Hepatocyte (in vitro differentiated cells): ENCODE data around the gene BCO1. TPM values are rescaled to one million over a fixed set of nuclear protein-coding genes. Genes with fewer than 3 reads are reported as not detected.
A peak's percentile ranks its signal among the peaks of the same experiment; 100 is the strongest.

ENCODE experiments used
- DNase-seq: peaks from one replicate; pipeline ENCODE4 v3.0.0-alpha.2; 2016; ENCODE audit warnings: low spot score
- H2AFZ ChIP-seq: fragments of 200-600 bp; sonication (generic); 2 replicates; pipeline ENCODE4 v1.6.0; 2016; ENCODE audit warnings: antibody characterized with exemption, mild to moderate bottlenecking
- H3K27ac ChIP-seq: fragments of 200-600 bp; sonication (generic); 2 replicates; pipeline ENCODE4 v1.5.1; 2016; ENCODE audit warnings: mild to moderate bottlenecking
- H3K27me3 ChIP-seq: fragments of 200-600 bp; sonication (generic); 2 replicates; pipeline ENCODE4 v1.6.1; 2016
- H3K36me3 ChIP-seq: fragments of 200-600 bp; sonication (generic); replicated peaks from 2 replicates; pipeline ENCODE4 v1.5.1; 2016; ENCODE audit warnings: low read depth; ENCODE audit not compliant: insufficient read depth
- H3K4me1 ChIP-seq: fragments of 200-600 bp; sonication (generic); 2 replicates; pipeline ENCODE4 v1.5.1; 2016; ENCODE audit warnings: mild to moderate bottlenecking, moderate library complexity; ENCODE audit not compliant: insufficient read depth
- H3K4me2 ChIP-seq: fragments of 200-600 bp; sonication (generic); 2 replicates; pipeline ENCODE4 v1.6.0; 2016
- H3K4me3 ChIP-seq: fragments of 200-600 bp; sonication (generic); 2 replicates; pipeline ENCODE4 v1.5.1; 2016; ENCODE audit warnings: mild to moderate bottlenecking
- H3K79me2 ChIP-seq: fragments of 200-600 bp; sonication (generic); 2 replicates; pipeline ENCODE4 v1.6.0; 2017; ENCODE audit warnings: mild to moderate bottlenecking
- H3K9me2 ChIP-seq: fragments of 200-600 bp; sonication (generic); replicated peaks from 2 replicates; pipeline ENCODE4 v1.6.0; 2017; ENCODE audit warnings: mild to moderate bottlenecking; ENCODE audit not compliant: insufficient read depth
- H3K9me3 ChIP-seq: fragments of 200-600 bp; sonication (generic); 2 replicates; pipeline ENCODE4 v1.5.1; 2016; ENCODE audit warnings: low read depth, mild to moderate bottlenecking
- H4K20me1 ChIP-seq: fragments of 200-600 bp; sonication (generic); 2 replicates; pipeline ENCODE4 v1.6.0; 2016; ENCODE audit warnings: mild to moderate bottlenecking; ENCODE audit not compliant: insufficient read depth, poor library complexity, severe bottlenecking
- CTCF ChIP-seq: fragments of 200-600 bp; sonication (generic); IDR thresholded peaks from 2 replicates; pipeline ENCODE4 v1.5.1; 2016; ENCODE audit warnings: antibody characterized with exemption, mild to moderate bottlenecking; ENCODE audit not compliant: poor library complexity
- EZH2 ChIP-seq: fragments of 200-600 bp; sonication (generic); IDR thresholded peaks from 2 replicates; pipeline ENCODE4 v1.6.1; 2016; ENCODE audit warnings: antibody characterized with exemption, mild to moderate bottlenecking, borderline replicate concordance
- EZH2phosphoT487 ChIP-seq: fragments of 200-600 bp; sonication (generic); IDR thresholded peaks from one replicate; pipeline ENCODE4 v1.6.1; 2018; ENCODE audit warnings: antibody characterized with exemption, mild to moderate bottlenecking, low read depth, moderate library complexity; ENCODE audit not compliant: unreplicated experiment, severe bottlenecking
- WGBS: methylation state at CpG from one replicate; pipeline ENCODE4 v1.1.6; 2016; ENCODE audit warnings: low lambda C conversion rate; ENCODE audit errors: missing lambda C conversion rate; 5-methylcytosine and 5-hydroxymethylcytosine counted together
- polyA plus RNA-seq: library from polyadenylated mRNA; unstranded; fragments of >200 nt; fragmentation: Nextera tagmentation; extraction: Ambion mirVana; gene quantifications from 2 replicates; pipeline ENCODE4 v1.2.1, GENCODE V29; 2016
- total RNA-seq: library from RNA; depleted of rRNA; stranded (reverse); fragments of >200 nt; gene quantifications from 2 replicates; pipeline ENCODE4 v1.2.3, GENCODE V29; 2014

Gene BCO1
- total and polyA plus RNA-seq, 2 experiments from 2014 or later = 1.6 to 2.4 TPM

GRCh38 chr16:81265658-81266451 is 27.4 kb downstream of the BCO1 start:
- Histone ChIP-seq H3K27ac (peak overlapping the region; percentile 77), H3K4me3 (no peak overlapping the region), H3K4me1 (peaks cover 11% of the 10 kb centered on the region), H3K9me3 (no peaks in the 10 kb centered on the region), H3K27me3 (no peaks in the 10 kb centered on the region), H3K4me2 (peak overlapping the region; percentile 16), H3K79me2 (no peaks in the 10 kb centered on the region), H4K20me1 (no peaks in the 10 kb centered on the region), H3K36me3 (no peaks in the 10 kb centered on the region), H3K9me2 (no peaks in the 10 kb centered on the region), H2AFZ (no peak overlapping the region)
- TF ChIP-seq EZH2 (no peak), EZH2phosphoT487 (no peak), CTCF (no peak)
- DNase-seq = peak; percentile 53
- WGBS = 73% methylated on average over 5 of the region's 5 CpGs

GRCh38 chr16:81266680-81267095 is 28.2 kb downstream of the BCO1 start:
- H3K4me3 ChIP-seq = no peak overlapping the region
- no peaks in the 10 kb centered on the region for H3K27me3 ChIP-seq
- H3K9me2 ChIP-seq = no peaks in the 10 kb centered on the region
- H3K36me3 ChIP-seq = no peaks in the 10 kb centered on the region
- no peak for TF ChIP-seq EZH2
- TF ChIP-seq CTCF = no peak
- TF ChIP-seq EZH2phosphoT487 = no peak
- H3K4me1 ChIP-seq = peaks cover 11% of the 10 kb centered on the region
- H2AFZ ChIP-seq = no peak overlapping the region
- no peaks in the 10 kb centered on the region for H3K79me2 ChIP-seq
- DNase-seq = peak; percentile 64
- H4K20me1 ChIP-seq = no peaks in the 10 kb centered on the region
- H3K4me2 ChIP-seq = no peak overlapping the region
- WGBS = 64% methylated on average over 7 of the region's 7 CpGs
- no peaks in the 10 kb centered on the region for H3K9me3 ChIP-seq
- H3K27ac ChIP-seq = peak overlapping the region; percentile 77

- no peak for TF ChIP-seq EZH2phosphoT487
- no peak for TF ChIP-seq EZH2
- no peak for TF ChIP-seq CTCF
- Histone ChIP-seq H3K27ac (no peak overlapping the region), H3K27me3 (no peaks in the 10 kb centered on the region), H3K4me1 (peaks cover 14% of the 10 kb centered on the region), H3K9me3 (no peaks in the 10 kb centered on the region), H3K36me3 (no peaks in the 10 kb centered on the region), H3K4me3 (no peak overlapping the region), H4K20me1 (no peaks in the 10 kb centered on the region), H3K79me2 (no peaks in the 10 kb centered on the region), H2AFZ (no peak overlapping the region), H3K9me2 (no peaks in the 10 kb centered on the region), H3K4me2 (no peak overlapping the region)
- DNase-seq = no peak
- 92% methylated on average over 5 of the region's 5 CpGs for WGBS
Measured at GRCh38 chr16:81268509-81268908, 30.0 kb downstream of the BCO1 start.
